Parathyroid adenoma (tissue), 2 donors: ENCODE data around the gene TBC1D5.
"Not testable (repeated sequence)": the region's sequence is repeated elsewhere in the genome, so short reads cannot be mapped to it uniquely, and the experiment has no call there.

ENCODE experiments used
- H2AFZ ChIP-seq: fragments of 300-600 bp; sonication (generic); one replicate; pipeline ENCODE4 v1.7.0; 2017; ENCODE audit warnings: antibody characterized with exemption, mild to moderate bottlenecking
- H3K27ac ChIP-seq: fragments of 300-600 bp; sonication (generic); one replicate; pipeline ENCODE4 v1.7.0; 2017
- H3K27me3 ChIP-seq: fragments of 300-600 bp; sonication (generic); one replicate; pipeline ENCODE4 v1.7.0; 2017; ENCODE audit warnings: low read length; ENCODE audit not compliant: control insufficient read depth, insufficient read depth
- H3K36me3 ChIP-seq: fragments of 300-600 bp; sonication (generic); one replicate; pipeline ENCODE4 v1.7.0; 2017; ENCODE audit warnings: low read length; ENCODE audit not compliant: control insufficient read depth, insufficient read depth
- H3K4me1 ChIP-seq: fragments of 300-600 bp; sonication (generic); one replicate; pipeline ENCODE4 v1.7.0; 2017; ENCODE audit warnings: control low read depth
- H3K4me2 ChIP-seq: fragments of 300-600 bp; sonication (generic); one replicate; pipeline ENCODE4 v1.7.0; 2017; ENCODE audit warnings: low read length
- H3K4me3 ChIP-seq: fragments of 300-600 bp; sonication (generic); one replicate; pipeline ENCODE4 v1.7.0; 2017; ENCODE audit warnings: low read depth, low read length
- H3K79me2 ChIP-seq: fragments of 300-600 bp; sonication (generic); one replicate; pipeline ENCODE4 v1.7.0; 2017; ENCODE audit warnings: control low read depth
- H3K9ac ChIP-seq: fragments of 300-600 bp; sonication (generic); one replicate; pipeline ENCODE4 v1.7.0; 2017; ENCODE audit warnings: mild to moderate bottlenecking
- H3K9me3 ChIP-seq: fragments of 300-600 bp; sonication (generic); one replicate; pipeline ENCODE4 v1.7.0; 2017; ENCODE audit warnings: low read length; ENCODE audit not compliant: control insufficient read depth
- TF ChIP-seq, protein P1 (sequence below): fragments of 300-600 bp; sonication (generic); IDR thresholded peaks from one replicate; pipeline ENCODE4 v1.7.0; 2017; ENCODE audit warnings: antibody characterized with exemption, mild to moderate bottlenecking
- donor health status: primary hyperparathyroidism.

Gene TBC1D5

DNA sequence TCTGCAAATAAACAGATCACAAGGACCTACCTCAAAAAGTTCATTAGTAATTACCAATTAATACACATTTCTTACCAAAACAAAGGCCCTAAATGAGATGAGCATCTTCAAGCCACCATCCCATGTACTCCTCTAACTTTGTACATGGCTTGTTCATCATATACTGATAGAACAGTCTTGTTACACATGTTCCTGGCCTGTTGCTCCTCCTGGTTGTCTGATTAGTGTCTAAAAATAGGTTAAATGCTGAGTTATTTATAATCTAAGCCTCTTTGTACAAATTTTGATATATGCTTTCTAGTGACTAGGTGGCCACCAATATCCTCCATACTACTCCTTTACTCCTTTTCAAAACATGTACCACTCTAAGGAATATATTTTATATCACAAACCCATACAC is 25.0 kb downstream of the TBC1D5 start:
- H3K36me3 ChIP-seq, result no peaks in the 10 kb centered on the region
- H3K4me3 ChIP-seq, result no peak overlapping the region
- no peak overlapping the region for H3K4me2 ChIP-seq
- no peak overlapping the region for H2AFZ ChIP-seq
- H3K79me2 ChIP-seq, result peaks cover 15% of the 10 kb centered on the region
- no peaks in the 10 kb centered on the region for H3K9me3 ChIP-seq
- H3K27ac ChIP-seq, result no peak overlapping the region
- no peak overlapping the region for H3K9ac ChIP-seq
- no peaks in the 10 kb centered on the region for H3K27me3 ChIP-seq
- H3K4me1 ChIP-seq, result no peaks in the 10 kb centered on the region
- TF ChIP-seq, protein P1, sequence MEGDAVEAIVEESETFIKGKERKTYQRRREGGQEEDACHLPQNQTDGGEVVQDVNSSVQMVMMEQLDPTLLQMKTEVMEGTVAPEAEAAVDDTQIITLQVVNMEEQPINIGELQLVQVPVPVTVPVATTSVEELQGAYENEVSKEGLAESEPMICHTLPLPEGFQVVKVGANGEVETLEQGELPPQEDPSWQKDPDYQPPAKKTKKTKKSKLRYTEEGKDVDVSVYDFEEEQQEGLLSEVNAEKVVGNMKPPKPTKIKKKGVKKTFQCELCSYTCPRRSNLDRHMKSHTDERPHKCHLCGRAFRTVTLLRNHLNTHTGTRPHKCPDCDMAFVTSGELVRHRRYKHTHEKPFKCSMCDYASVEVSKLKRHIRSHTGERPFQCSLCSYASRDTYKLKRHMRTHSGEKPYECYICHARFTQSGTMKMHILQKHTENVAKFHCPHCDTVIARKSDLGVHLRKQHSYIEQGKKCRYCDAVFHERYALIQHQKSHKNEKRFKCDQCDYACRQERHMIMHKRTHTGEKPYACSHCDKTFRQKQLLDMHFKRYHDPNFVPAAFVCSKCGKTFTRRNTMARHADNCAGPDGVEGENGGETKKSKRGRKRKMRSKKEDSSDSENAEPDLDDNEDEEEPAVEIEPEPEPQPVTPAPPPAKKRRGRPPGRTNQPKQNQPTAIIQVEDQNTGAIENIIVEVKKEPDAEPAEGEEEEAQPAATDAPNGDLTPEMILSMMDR, result no peak

DNA sequence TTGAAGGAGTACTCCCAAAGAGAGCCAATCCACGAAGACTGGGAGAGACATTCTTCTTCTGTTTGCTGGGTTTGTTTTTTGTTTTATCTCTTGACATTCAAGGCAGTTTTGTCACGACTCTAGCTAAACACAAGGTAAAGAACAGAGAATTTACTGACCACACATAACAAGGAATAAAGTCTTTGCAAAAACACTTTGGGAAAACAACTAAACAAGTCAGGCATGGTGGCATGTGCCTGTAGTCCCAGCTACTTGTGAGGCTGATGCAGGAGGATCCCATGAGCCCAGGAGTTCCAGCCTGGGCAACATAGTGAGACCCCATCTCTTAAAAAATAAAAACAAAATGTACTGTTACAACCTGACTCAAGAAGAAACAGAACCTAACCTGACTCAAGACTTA is 28.0 kb downstream of the TBC1D5 start:
- Histone ChIP-seq H3K4me3 (no peak overlapping the region), H3K9ac (no peak overlapping the region), H2AFZ (no peak overlapping the region), H3K27me3 (no peaks in the 10 kb centered on the region), H3K4me2 (no peak overlapping the region), H3K9me3 (no peaks in the 10 kb centered on the region), H3K36me3 (no peaks in the 10 kb centered on the region), H3K79me2 (peaks cover 13% of the 10 kb centered on the region), H3K4me1 (no peaks in the 10 kb centered on the region), H3K27ac (no peak overlapping the region)
- TF ChIP-seq, protein P1, result no peak

DNA sequence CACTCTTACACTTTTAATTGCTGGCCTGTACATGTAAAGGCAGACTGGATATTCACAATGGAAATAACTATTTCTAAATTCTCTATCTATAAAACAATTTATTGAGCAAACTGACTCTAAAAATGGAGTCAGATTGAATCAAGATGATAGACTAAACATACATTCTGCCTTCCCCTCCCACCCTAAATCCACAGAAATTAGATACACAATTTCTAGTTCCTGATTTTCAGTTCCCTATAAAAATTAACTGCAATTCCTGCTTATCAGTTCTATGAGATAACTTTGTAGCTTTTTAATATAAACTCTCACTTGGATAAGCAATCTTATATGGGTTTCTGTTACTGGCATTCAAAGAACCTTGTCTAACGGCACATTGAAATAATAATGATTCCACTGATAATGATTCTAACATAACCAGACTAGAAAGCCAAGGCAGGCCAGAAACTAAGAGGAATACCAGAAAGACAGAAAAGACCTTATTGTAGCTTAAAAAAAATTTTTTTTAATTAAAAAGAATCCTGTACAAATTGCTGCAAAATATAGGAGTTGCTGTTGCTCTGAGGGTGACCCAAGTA is 33.1 kb downstream of the TBC1D5 start:
- no peak overlapping the region for H3K27ac ChIP-seq
- H3K27me3 ChIP-seq, result no peaks in the 10 kb centered on the region
- H3K4me1 ChIP-seq, result no peaks in the 10 kb centered on the region
- H3K9me3 ChIP-seq, result no peaks in the 10 kb centered on the region
- H3K79me2 ChIP-seq, result peaks cover 6% of the 10 kb centered on the region
- H3K4me3 ChIP-seq, result no peak overlapping the region
- no peak overlapping the region for H2AFZ ChIP-seq
- TF ChIP-seq, protein P1, result no peak
- H3K4me2 ChIP-seq, result no peak overlapping the region
- H3K36me3 ChIP-seq, result no peaks in the 10 kb centered on the region
- H3K9ac ChIP-seq, result no peak overlapping the region

DNA sequence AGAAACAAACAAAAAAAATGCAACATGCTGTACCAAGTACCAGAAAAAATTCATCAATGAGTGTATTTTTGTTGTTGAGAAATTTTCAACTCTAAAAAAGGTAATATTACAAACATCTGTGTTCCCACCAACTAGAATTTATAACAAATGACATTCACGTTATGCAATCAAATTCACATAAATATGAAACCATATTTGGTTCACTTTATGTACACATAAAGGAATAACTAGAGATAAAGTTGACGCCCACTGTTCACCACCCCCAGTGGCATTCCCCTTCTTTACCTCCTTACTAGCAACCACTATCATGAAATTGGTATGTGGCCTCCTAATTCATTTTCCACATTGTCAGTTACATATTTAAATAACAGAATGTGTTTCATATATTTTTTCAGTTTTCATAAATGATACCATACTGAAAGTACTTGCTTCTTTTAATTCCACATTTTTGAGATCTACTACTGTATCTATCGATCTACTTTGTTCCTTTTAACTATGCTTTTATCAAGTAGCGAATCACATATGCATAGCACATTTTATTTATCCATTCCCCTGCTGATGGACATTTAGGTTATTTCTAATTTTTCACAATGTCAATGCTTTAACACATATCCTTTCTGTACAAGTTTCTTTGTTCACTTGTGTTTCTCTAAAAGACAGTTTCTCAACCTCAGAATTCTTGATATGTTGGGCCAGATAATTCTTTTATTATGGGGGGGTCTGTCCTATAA is 34.5 kb downstream of the TBC1D5 start:
- H3K4me2 ChIP-seq, result no peak overlapping the region
- H3K36me3 ChIP-seq, result no peaks in the 10 kb centered on the region
- H2AFZ ChIP-seq, result no peak overlapping the region
- H3K9ac ChIP-seq, result no peak overlapping the region
- no peaks in the 10 kb centered on the region for H3K79me2 ChIP-seq
- no peak overlapping the region for H3K27ac ChIP-seq
- TF ChIP-seq, protein P1, result no peak
- H3K27me3 ChIP-seq, result no peaks in the 10 kb centered on the region
- H3K4me1 ChIP-seq, result no peaks in the 10 kb centered on the region
- no peaks in the 10 kb centered on the region for H3K9me3 ChIP-seq
- no peak overlapping the region for H3K4me3 ChIP-seq

DNA sequence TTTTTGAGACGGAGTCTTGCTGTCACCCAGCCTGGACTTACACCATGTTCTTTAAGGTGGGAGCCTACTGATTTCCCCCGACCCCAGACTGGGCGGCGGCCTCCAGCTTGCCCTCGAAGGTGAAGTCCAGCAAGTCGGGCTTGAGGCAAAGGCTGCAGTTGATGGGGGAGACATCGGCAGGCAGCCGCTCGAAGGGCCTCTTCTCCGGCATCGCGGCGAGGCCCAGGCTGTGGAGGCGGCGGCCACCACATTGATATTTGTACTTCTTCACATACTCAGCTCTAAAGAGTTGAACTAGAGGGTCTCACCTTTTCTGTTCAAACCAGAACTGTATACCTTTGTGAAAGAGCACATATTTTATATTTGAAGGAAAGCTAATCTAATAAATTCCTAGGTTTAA is 36.4 kb downstream of the TBC1D5 start:
- not testable (repeated sequence) for H3K4me2 ChIP-seq, H3K9me3 ChIP-seq, H3K4me3 ChIP-seq, H3K27me3 ChIP-seq, H3K27ac ChIP-seq, H3K9ac ChIP-seq, H3K36me3 ChIP-seq, H3K79me2 ChIP-seq, H2AFZ ChIP-seq, H3K4me1 ChIP-seq

DNA sequence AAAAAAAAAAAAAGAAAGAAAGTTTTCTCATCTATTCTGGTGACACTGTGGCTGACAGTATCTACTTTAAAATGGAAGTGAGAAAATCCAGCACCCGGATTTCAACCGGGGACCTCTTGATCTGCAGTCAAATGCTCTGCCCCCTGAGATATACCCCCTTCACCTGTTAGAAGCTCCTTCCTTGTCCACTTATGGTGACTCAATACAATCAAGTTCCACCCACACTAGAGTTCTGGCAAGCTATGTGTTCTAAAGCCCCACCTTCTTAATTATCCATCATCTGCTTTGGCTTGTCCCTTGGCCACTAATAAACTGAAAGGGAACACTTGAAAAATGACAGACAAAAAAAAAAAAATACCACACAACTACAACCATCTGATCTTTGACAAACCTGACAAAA is 42.6 kb downstream of the TBC1D5 start:
- not testable (repeated sequence) for H3K9me3 ChIP-seq, H3K4me2 ChIP-seq, H3K9ac ChIP-seq, H2AFZ ChIP-seq, H3K4me3 ChIP-seq, H3K27me3 ChIP-seq, H3K36me3 ChIP-seq, H3K4me1 ChIP-seq, H3K27ac ChIP-seq
- H3K79me2 ChIP-seq, result peaks cover 21% of the 10 kb centered on the region

DNA sequence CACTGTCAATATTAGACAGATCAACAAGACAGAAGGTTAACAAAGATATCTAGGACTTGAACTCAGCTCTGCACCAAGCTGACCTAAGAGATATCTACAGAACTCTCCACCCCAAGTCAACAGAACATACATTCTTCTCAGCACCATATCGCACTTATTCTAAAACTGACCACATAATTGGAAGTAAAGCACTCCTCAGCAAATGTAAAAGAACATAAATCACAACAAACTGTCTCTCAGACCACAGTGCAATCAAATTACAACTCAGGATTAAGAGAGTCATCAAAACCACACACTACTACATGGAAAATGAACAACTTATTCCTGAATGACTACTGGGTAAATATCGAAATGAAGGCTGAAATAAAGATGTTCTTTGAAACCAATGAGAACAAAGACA is 46.8 kb downstream of the TBC1D5 start:
- H3K79me2 ChIP-seq, result peaks cover 25% of the 10 kb centered on the region
- H3K4me3 ChIP-seq, H3K4me1 ChIP-seq: not testable (repeated sequence)

DNA sequence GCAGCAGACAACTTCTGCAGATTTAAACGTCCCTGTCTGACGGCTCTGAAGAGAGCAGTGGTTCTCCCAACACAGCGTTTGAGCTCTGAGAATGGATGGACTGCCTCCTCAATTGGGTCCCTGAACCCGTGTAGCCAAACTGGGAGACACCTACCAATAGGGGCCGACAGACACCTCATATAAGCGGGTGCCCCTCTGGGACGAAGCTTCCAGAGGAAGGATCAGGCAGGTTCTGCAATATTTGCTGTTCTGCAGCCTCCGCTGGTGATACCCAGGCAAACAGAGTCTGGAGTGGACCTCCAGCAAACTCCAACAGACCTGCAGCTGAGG is 48.8 kb downstream of the TBC1D5 start:
- not testable (repeated sequence) for H3K36me3 ChIP-seq, H3K4me3 ChIP-seq, H3K27ac ChIP-seq, H3K9ac ChIP-seq, H2AFZ ChIP-seq, H3K27me3 ChIP-seq, H3K4me1 ChIP-seq, H3K9me3 ChIP-seq, H3K4me2 ChIP-seq
- peaks cover 19% of the 10 kb centered on the region for H3K79me2 ChIP-seq

More for the DNA sequence above, 46.8 kb downstream of the TBC1D5 start:
- not testable (repeated sequence) for H3K36me3 ChIP-seq, H2AFZ ChIP-seq, H3K27me3 ChIP-seq, H3K27ac ChIP-seq, H3K4me2 ChIP-seq, H3K9ac ChIP-seq, H3K9me3 ChIP-seq
